GM18519 (cell line): ENCODE data around the gene DNER.
"Not testable (repeated sequence)": the region's sequence is repeated elsewhere in the genome, so short reads cannot be mapped to it uniquely, and the experiment has no call there.

Experiments used
- ATAC-seq: cut with Tn5 transposase; IDR thresholded peaks from one replicate; pipeline ENCODE4 v1.9.1; 2021; ENCODE audit warnings: mild to moderate bottlenecking, moderate library complexity; ENCODE audit not compliant: unreplicated experiment, low FRiP score

Gene DNER

GRCh38 chr2:229714080-229714735, at the start of gene DNER:
TSS of gene DNER (minus strand) at chr2:229714555. CDS start at chr2:229714423, 132 bp downstream.
- ATAC-seq: peak; percentile 67

GRCh38 chr2:229761663-229762062, 47.3 kb upstream of the DNER start:
- no peak for ATAC-seq

- ATAC-seq: not testable (repeated sequence)
Observed at GRCh38 chr2:229757462-229757861, 43.1 kb upstream of the DNER start.

GRCh38 chr2:229752970-229753729, 38.8 kb upstream of the DNER start:
- ATAC-seq: no peak

- no peak for ATAC-seq
Observed at GRCh38 chr2:229749779-229750178, 35.4 kb upstream of the DNER start.

- ATAC-seq: no peak
Observed at GRCh38 chr2:229748950-229749349, 34.6 kb upstream of the DNER start.

GRCh38 chr2:229742691-229743090, 28.3 kb upstream of the DNER start:
- not testable (repeated sequence) for ATAC-seq

- no peak for ATAC-seq
Observed at GRCh38 chr2:229740279-229740678, 25.9 kb upstream of the DNER start.

- no peak for ATAC-seq
Observed at GRCh38 chr2:229738024-229738625, 23.8 kb upstream of the DNER start.

- ATAC-seq: no peak
Observed at GRCh38 chr2:229734410-229734809, 20.1 kb upstream of the DNER start.

- ATAC-seq: no peak
Observed at GRCh38 chr2:229733611-229734245, 19.4 kb upstream of the DNER start.

- ATAC-seq: no peak
Observed at GRCh38 chr2:229732897-229733296, 18.5 kb upstream of the DNER start.

- no peak for ATAC-seq
Observed at GRCh38 chr2:229731916-229732315, 17.6 kb upstream of the DNER start.

- ATAC-seq: no peak
Observed at GRCh38 chr2:229731363-229731762, 17.0 kb upstream of the DNER start.

- ATAC-seq: no peak
Observed at GRCh38 chr2:229728370-229728769, 14.0 kb upstream of the DNER start.

- no peak for ATAC-seq
Observed at GRCh38 chr2:229726643-229727042, 12.3 kb upstream of the DNER start.

- ATAC-seq: no peak
Observed at GRCh38 chr2:229725716-229726574, 11.6 kb upstream of the DNER start.

- ATAC-seq: not testable (repeated sequence)
Observed at GRCh38 chr2:229723192-229723591, 8.8 kb upstream of the DNER start.

GRCh38 chr2:229719926-229720647, 5.7 kb upstream of the DNER start:
- ATAC-seq: no peak

GRCh38 chr2:229718057-229718456, 3.7 kb upstream of the DNER start:
- ATAC-seq: no peak
